H1 (cell line): ENCODE data around the gene RPS6KA2. TPM values are rescaled to one million over a fixed set of nuclear protein-coding genes. Genes with fewer than 3 reads are reported as not detected.

Source experiments
- CTCF ChIA-PET: fragments of 300-600 bp; sonication (Branson Sonifier 250); formaldehyde crosslinking; loops from one replicate; lab custom pipeline; 2021; ENCODE audit not compliant: partially characterized antibody; lab: Charles Lee
- POLR2A ChIA-PET: fragments of 300-600 bp; sonication (Branson Sonifier 250); formaldehyde crosslinking; loops from one replicate; lab custom pipeline; 2021; ENCODE audit warnings: inconsistent platforms; ENCODE audit not compliant: partially characterized antibody; lab: Charles Lee
- DNase-seq, 2 experiments: peaks; one replicate each; pipeline versions ENCODE4 v3.0.0 to v3.0.0-alpha.2; 2010 to 2022; ENCODE audit warnings: low spot score in 2 of 2, low read depth in 1 of 2, mixed read lengths in 1 of 2
- FAIRE-seq: peaks from 2 replicates; lab custom pipeline; 2011; peaks lifted over from hg19 to GRCh38; lab: Jason Lieb, UNC
- H2AFZ ChIP-seq: 2 replicates; pipeline ENCODE4 v1.8.1; 2012; ENCODE audit warnings: low read length, inconsistent platforms
- H2AK5ac ChIP-seq: 2 replicates; pipeline ENCODE4 v1.6.1; 2013; ENCODE audit warnings: low read depth, low read length
- H2BK120ac ChIP-seq: replicated peaks from 2 replicates; pipeline ENCODE3; 2013; ENCODE audit warnings: low read depth, low read length, inconsistent platforms
- H2BK12ac ChIP-seq: 2 replicates; pipeline ENCODE4 v1.6.1; 2013; ENCODE audit warnings: low read depth, low read length
- H2BK15ac ChIP-seq: 2 replicates; pipeline ENCODE4 v1.6.1; 2013; ENCODE audit warnings: low read length
- H2BK20ac ChIP-seq: 2 replicates; pipeline ENCODE4 v1.6.1; 2013; ENCODE audit warnings: low read length
- H2BK5ac ChIP-seq: 2 replicates; pipeline ENCODE4 v1.6.1; 2013; ENCODE audit warnings: low read depth, low read length
- H3K14ac ChIP-seq: 2 replicates; pipeline ENCODE4 v1.6.1; 2013; ENCODE audit warnings: inconsistent platforms; ENCODE audit not compliant: insufficient read length
- H3K18ac ChIP-seq: 2 replicates; pipeline ENCODE4 v1.6.1; 2013; ENCODE audit warnings: low read length; ENCODE audit errors: extremely low read depth
- H3K23ac ChIP-seq: 2 replicates; pipeline ENCODE4 v1.6.1; 2013; ENCODE audit warnings: inconsistent platforms; ENCODE audit not compliant: insufficient read length
- H3K23me2 ChIP-seq: 2 replicates; pipeline ENCODE4 v1.6.1; 2013; ENCODE audit warnings: low read depth, low read length
- H3K27ac ChIP-seq: 2 replicates; pipeline ENCODE4 v1.6.1; 2011; ENCODE audit warnings: low read depth, low read length, inconsistent platforms
- H3K27me3 ChIP-seq, 4 experiments: replicated peaks in 1 of 4; 1 replicate in 1 of 4; 2 replicates in 3 of 4; pipeline versions ENCODE4 v1.6.1 to v1.8.1; 2011 to 2013; ENCODE audit warnings: low read length in 3 of 4, mild to moderate bottlenecking in 3 of 4, inconsistent platforms in 2 of 4, mixed read lengths in 2 of 4, moderate library complexity in 1 of 4; ENCODE audit not compliant: control insufficient read depth in 3 of 4, insufficient read depth in 3 of 4; ENCODE audit errors: extremely low read depth in 1 of 4
- H3K36me3 ChIP-seq, 4 experiments: 2 replicates each; pipeline versions ENCODE4 v1.6.1 to v1.8.1; 2011 to 2013; ENCODE audit warnings: mild to moderate bottlenecking in 4 of 4, low read length in 3 of 4, moderate library complexity in 2 of 4, control low read depth in 1 of 4, inconsistent platforms in 1 of 4; ENCODE audit not compliant: insufficient read depth in 4 of 4, control insufficient read depth in 2 of 4
- H3K4ac ChIP-seq: replicated peaks from 2 replicates; pipeline ENCODE3; 2013; ENCODE audit warnings: low read length, low read depth, mixed read lengths, inconsistent platforms; ENCODE audit not compliant: insufficient read length
- H3K4me1 ChIP-seq, 4 experiments: replicated peaks in 1 of 4; 1 replicate in 1 of 4; 2 replicates in 3 of 4; pipeline versions ENCODE4 v1.6.1 to v1.8.1; 2011 to 2013; ENCODE audit warnings: low read length in 3 of 4, inconsistent platforms in 2 of 4, mixed read lengths in 1 of 4; ENCODE audit not compliant: insufficient read depth in 4 of 4, control insufficient read depth in 3 of 4
- H3K4me2 ChIP-seq, 2 experiments: 2 replicates each; pipeline versions ENCODE4 v1.6.1 to v1.8.1; 2011 to 2013; ENCODE audit warnings: low read depth in 2 of 2, low read length in 2 of 2, control low read depth in 1 of 2, inconsistent platforms in 1 of 2, mild to moderate bottlenecking in 1 of 2; ENCODE audit not compliant: insufficient read depth in 1 of 2
- H3K4me3 ChIP-seq, 4 experiments: fragments of 200-600, 300-600 bp in 1 of 4; sonication (generic), shearing (Covaris generic), sonication (Bioruptor Twin) in 1 of 4; 2 replicates each; pipeline versions ENCODE4 v1.5.1 to v1.8.1; 2011 to 2016; ENCODE audit warnings: low read length in 4 of 4, low read depth in 3 of 4, control low read depth in 2 of 4, inconsistent platforms in 2 of 4, mild to moderate bottlenecking in 2 of 4, mixed read lengths in 1 of 4, moderate library complexity in 1 of 4; ENCODE audit not compliant: insufficient read depth in 2 of 4; ENCODE audit errors: extremely low read depth in 1 of 4
- H3K56ac ChIP-seq: replicated peaks from 2 replicates; pipeline ENCODE3; 2013; ENCODE audit warnings: low read depth, mild to moderate bottlenecking, mixed read lengths, low read length, inconsistent platforms; ENCODE audit not compliant: insufficient read length
- H3K79me1 ChIP-seq: 2 replicates; pipeline ENCODE4 v1.6.1; 2013; ENCODE audit warnings: low read depth, low read length, control low read depth
- H3K79me2 ChIP-seq, 2 experiments: 2 replicates each; pipeline versions ENCODE4 v1.6.1 to v1.8.1; 2012 to 2013; ENCODE audit warnings: low read length in 2 of 2, mild to moderate bottlenecking in 2 of 2, inconsistent platforms in 1 of 2; ENCODE audit not compliant: insufficient read depth in 2 of 2, control insufficient read depth in 1 of 2
- H3K9ac ChIP-seq, 4 experiments: replicated peaks in 1 of 4; 1 replicate in 1 of 4; 2 replicates in 3 of 4; pipeline versions ENCODE4 v1.6.1 to v1.8.1; 2011 to 2013; ENCODE audit warnings: low read depth in 3 of 4, low read length in 3 of 4, control low read depth in 2 of 4, mild to moderate bottlenecking in 2 of 4, moderate library complexity in 2 of 4, inconsistent platforms in 1 of 4; ENCODE audit errors: extremely low read depth in 1 of 4
- H3K9me3 ChIP-seq, 2 experiments: 2 replicates each; pipeline versions ENCODE4 v1.6.1 to v1.8.1; 2012 to 2013; ENCODE audit warnings: mild to moderate bottlenecking in 2 of 2, moderate library complexity in 2 of 2, control low read depth in 1 of 2, inconsistent platforms in 1 of 2, low read depth in 1 of 2, low read length in 1 of 2, mixed read lengths in 1 of 2; ENCODE audit not compliant: insufficient read depth in 2 of 2
- H4K20me1 ChIP-seq, 2 experiments: replicated peaks in 1 of 2; 2 replicates each; pipeline versions ENCODE3 to v1.8.1; 2011 to 2013; ENCODE audit warnings: inconsistent platforms in 2 of 2, low read length in 2 of 2, mild to moderate bottlenecking in 1 of 2; ENCODE audit not compliant: insufficient read depth in 2 of 2, control insufficient read depth in 1 of 2
- H4K5ac ChIP-seq: 2 replicates; pipeline ENCODE4 v1.6.1; 2013; ENCODE audit warnings: low read length, low read depth, mixed read lengths, inconsistent platforms; ENCODE audit not compliant: insufficient read length
- H4K8ac ChIP-seq: 2 replicates; pipeline ENCODE4 v1.8.0; 2013; ENCODE audit warnings: mild to moderate bottlenecking, moderate library complexity, low read length, inconsistent platforms; ENCODE audit not compliant: insufficient read depth; ENCODE audit errors: extremely low read depth
- H4K91ac ChIP-seq: replicated peaks from 2 replicates; pipeline ENCODE3; 2013; ENCODE audit warnings: low read length, mixed read lengths, inconsistent platforms; ENCODE audit not compliant: insufficient read length
- BRCA1 ChIP-seq: IDR thresholded peaks from 2 replicates; pipeline ENCODE4 v1.6.1; 2012; ENCODE audit warnings: low read depth, low read length, improper control_type of control experiment
- CHD1 ChIP-seq: IDR thresholded peaks from 2 replicates; pipeline ENCODE4 v1.6.1; 2012; ENCODE audit warnings: low read depth, low read length, improper control_type of control experiment
- CHD2 ChIP-seq: IDR thresholded peaks from 2 replicates; pipeline ENCODE4 v1.6.1; 2012; ENCODE audit warnings: low read length, improper control_type of control experiment
- GTF2F1 ChIP-seq: IDR thresholded peaks from 2 replicates; pipeline ENCODE4 v1.6.1; 2012; ENCODE audit warnings: low read depth, low read length, improper control_type of control experiment, borderline replicate concordance
- HDAC2 ChIP-seq, 2 experiments: fragments of 300-600 bp in 1 of 2; sonication (generic) in 1 of 2; IDR thresholded peaks; 2 replicates each; pipeline ENCODE4 v1.6.1; 2011 to 2012; ENCODE audit warnings: low read depth in 2 of 2, low read length in 2 of 2, mild to moderate bottlenecking in 2 of 2, moderate library complexity in 2 of 2, borderline replicate concordance in 1 of 2, inconsistent platforms in 1 of 2
- KDM1A ChIP-seq: fragments of 200-600, 300-600 bp; sonication (generic); IDR thresholded peaks from 2 replicates; pipeline ENCODE4 v1.7.1; 2016; ENCODE audit warnings: mild to moderate bottlenecking, low read length, borderline replicate concordance
- MAFK ChIP-seq: IDR thresholded peaks from 2 replicates; pipeline ENCODE4 v1.6.1; 2012; ENCODE audit warnings: low read depth, mild to moderate bottlenecking, improper control_type of control experiment, low read length
- NANOG ChIP-seq: IDR thresholded peaks from 2 replicates; pipeline ENCODE4 v1.6.1; 2011; ENCODE audit warnings: low read length, low read depth, mild to moderate bottlenecking, inconsistent platforms; ENCODE audit not compliant: insufficient read depth, poor library complexity, severe bottlenecking
- POLR2AphosphoS5 ChIP-seq: IDR thresholded peaks from 2 replicates; pipeline ENCODE4 v1.6.1; 2011; ENCODE audit warnings: low read depth, low read length
- WGBS, 2 experiments: shearing (Covaris generic) in 1 of 2; methylation state at CpG; one replicate each; pipeline versions ENCODE4 v1.1.6 to v1.1.7; 2013 to 2015; ENCODE audit warnings: low lambda C conversion rate in 2 of 2, mixed read lengths in 2 of 2, inconsistent platforms in 1 of 2, low coverage in 1 of 2, missing lambda C conversion rate in 1 of 2; ENCODE audit not compliant: insufficient replicate concordance in 2 of 2, insufficient coverage in 1 of 2, insufficient read length in 1 of 2; ENCODE audit errors: extremely low coverage in 1 of 2, missing lambda C conversion rate in 1 of 2; 5-methylcytosine and 5-hydroxymethylcytosine counted together
- polyA plus RNA-seq, 7 experiments: library from polyadenylated mRNA; depleted of rRNA in 3 of 7; stranded (reverse) in 5 of 7; unstranded in 2 of 7; fragments of >200 nt in 5 of 7; fragments of 200-250 nt in 2 of 7; gene quantifications; 1 replicate in 5 of 7; 2 replicates in 1 of 7; 4 replicates in 1 of 7; pipeline versions ENCODE4 v1.2.1 to v1.2.3, GENCODE V29; 2011 to 2013; ENCODE audit warnings: missing spikeins in 2 of 7, mixed read lengths in 2 of 7
- total RNA-seq: library from RNA; stranded (reverse); fragmentation: NEBNext Ultra II Directional; extraction: Animal tissue kit (Norgen Biotek cat#: 25700); gene quantifications from 2 replicates; pipeline ENCODE4 v1.2.1, GENCODE V29; 2021

RPS6KA2 gene
- total and polyA plus RNA-seq, 2 of the 8 experiments (the other 6 are each of a cell fraction or from before 2014, with no cell fraction given) = 8.8 to 25.7 TPM

DNA sequence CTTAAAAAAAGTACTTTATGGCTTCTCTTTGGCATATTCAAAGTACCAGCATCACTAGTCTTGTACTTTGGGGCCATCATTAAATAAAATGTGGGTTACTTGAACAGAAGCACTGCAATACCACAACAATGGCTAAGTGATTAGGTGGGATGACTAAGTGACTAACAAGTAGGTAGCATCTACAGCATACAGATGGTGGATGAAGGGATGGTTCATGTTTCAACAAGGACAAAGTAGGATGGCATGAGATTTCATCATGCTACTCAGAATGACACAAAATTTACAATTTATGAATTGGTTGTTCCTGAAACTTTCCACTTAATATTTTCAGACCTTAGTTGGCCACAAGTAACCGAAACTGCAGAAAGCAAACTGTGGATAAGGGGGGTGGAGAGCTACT, 252.0 kb downstream of the RPS6KA2 start:
- WGBS, 2 experiments = 95% methylated on average over 1 of the region's 1 CpG; no CpG with 5 or more reads in 1 of the 2 experiments
- no peak overlapping the region for H3K23ac ChIP-seq
- H3K4me3 ChIP-seq = no peak overlapping the region
- no peak overlapping the region for H4K91ac ChIP-seq
- DNase-seq (no peak), FAIRE-seq (no peak)
- peak overlapping the region; percentile 29; the same call in 1 of the 2 replicates for H2BK12ac ChIP-seq
- H2AFZ ChIP-seq = no peak overlapping the region
- no peak overlapping the region for H3K56ac ChIP-seq
- no peaks in the 10 kb centered on the region for H3K23me2 ChIP-seq
- no peak overlapping the region for H3K9ac ChIP-seq
- no peak overlapping the region for H3K27ac ChIP-seq
- no peaks in the 10 kb centered on the region for H3K36me3 ChIP-seq
- 0 out of 2 replicates have a peak overlapping the region, but pooled peaks have one; percentile 26 for H2AK5ac ChIP-seq
- no peaks in the 10 kb centered on the region; a peak in 1 of 7 replicates for H3K4me1 ChIP-seq
- no peaks in the 10 kb centered on the region for H3K79me2 ChIP-seq
- 0 out of 2 replicates have a peak overlapping the region, but pooled peaks have one; percentile 7 for H2BK15ac ChIP-seq
- H3K79me1 ChIP-seq = no peaks in the 10 kb centered on the region; the same call in 1 of the 2 replicates
- no peak overlapping the region for H3K4me2 ChIP-seq
- peak overlapping the region; percentile 67; the same call in 1 of the 2 replicates for H2BK5ac ChIP-seq
- H4K8ac ChIP-seq = no peak overlapping the region
- no peak overlapping the region for H2BK120ac ChIP-seq
- H4K20me1 ChIP-seq = no peaks in the 10 kb centered on the region
- CTCF ChIA-PET = interaction anchor here (0.6 to 1.1 kb wide), 4 partner anchors 17 to 1090 kb away, joined by 3 to 4 read pairs (median 3); no protein-coding TSS in a partner anchor
- no peak overlapping the region for H3K14ac ChIP-seq
- POLR2A ChIA-PET = interaction anchor here (2.4 kb wide), 1 partner anchor 11 kb away, joined by 7 read pairs; no protein-coding TSS in a partner anchor
- H4K5ac ChIP-seq = no peak overlapping the region
- H3K4ac ChIP-seq = no peak overlapping the region
- no peak overlapping the region for H3K18ac ChIP-seq
- no peak overlapping the region for H2BK20ac ChIP-seq
- H3K27me3 ChIP-seq = no peaks in the 10 kb centered on the region
- no peaks in the 10 kb centered on the region for H3K9me3 ChIP-seq
- no peak for TF ChIP-seq GTF2F1
- no peak for TF ChIP-seq CHD1
- TF ChIP-seq HDAC2 (IDR thresholded peaks at IDR 0.05; ENCODE audit: borderline replicate concordance in 1 of 2, low read depth in 2 of 2, low read length in 2 of 2) = no peak
- TF ChIP-seq POLR2AphosphoS5 = no peak
- TF ChIP-seq CHD2 = no peak
- no peak for TF ChIP-seq KDM1A
- no peak for TF ChIP-seq NANOG
- no peak for TF ChIP-seq BRCA1
- TF ChIP-seq MAFK = no peak
